Neutrophil (primary cell): ENCODE data around the gene TMIGD1.

ENCODE experiments used
- H3K27ac ChIP-seq: fragments of 200-600 bp; sonication (generic); 2 replicates; pipeline ENCODE4 v1.5.1; 2016; ENCODE audit warnings: mild to moderate bottlenecking, moderate library complexity
- H3K27me3 ChIP-seq: fragments of 200-600 bp; sonication (generic); 2 replicates; pipeline ENCODE4 v1.6.0; 2016; ENCODE audit warnings: mild to moderate bottlenecking
- H3K36me3 ChIP-seq: fragments of 200-600 bp; sonication (generic); 2 replicates; pipeline ENCODE4 v1.5.1; 2017
- H3K4me1 ChIP-seq, 2 experiments: fragments of 200-600 bp in 1 of 2; sonication (generic) in 1 of 2; 1 replicate in 1 of 2; 2 replicates in 1 of 2; pipeline versions ENCODE4 v1.5.1 to v1.6.1; 2013 to 2016; ENCODE audit warnings: low read depth in 1 of 2, low read length in 1 of 2, mild to moderate bottlenecking in 1 of 2, moderate library complexity in 1 of 2; ENCODE audit not compliant: control insufficient read depth in 1 of 2, insufficient read depth in 1 of 2
- H3K4me3 ChIP-seq, 2 experiments: fragments of 200-600 bp in 1 of 2; sonication (generic) in 1 of 2; 1 replicate in 1 of 2; 2 replicates in 1 of 2; pipeline ENCODE4 v1.5.1; 2013 to 2016; ENCODE audit warnings: low read depth in 1 of 2, low read length in 1 of 2, mild to moderate bottlenecking in 1 of 2, moderate library complexity in 1 of 2
- H3K9me3 ChIP-seq: fragments of 200-600 bp; sonication (generic); 2 replicates; pipeline ENCODE4 v1.5.1; 2016
- TF ChIP-seq, protein P1 (sequence below): fragments of 200-600 bp; sonication (generic); IDR thresholded peaks from 2 replicates; pipeline ENCODE4 v1.5.1; 2016; ENCODE audit warnings: antibody characterized with exemption

TMIGD1 gene

DNA sequence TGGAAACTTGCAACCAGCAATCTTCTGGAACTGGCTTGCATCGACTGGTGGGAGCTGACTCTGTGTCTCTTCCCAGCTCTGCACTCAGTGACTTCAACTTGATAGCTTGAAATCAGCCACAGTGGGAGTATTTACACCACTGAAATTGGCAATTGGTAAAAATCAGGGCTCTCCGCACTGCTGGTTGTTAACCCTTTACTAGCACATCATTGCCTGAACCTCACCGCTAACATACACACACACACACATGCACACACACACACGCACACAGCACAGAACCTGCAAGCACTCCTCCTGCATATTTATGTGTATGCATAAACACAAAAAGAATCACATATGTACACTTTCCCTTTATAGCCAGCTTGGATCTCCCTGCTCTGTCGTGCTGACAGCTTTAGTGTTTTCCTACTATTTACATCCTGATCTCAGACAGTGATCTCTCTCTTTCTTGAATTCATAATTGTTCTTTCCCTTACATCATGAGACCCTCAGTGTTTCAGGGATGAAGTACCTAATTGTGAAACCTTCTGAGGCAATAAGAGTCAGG lies 7.9 kb upstream of the TMIGD1 start:
- Histone ChIP-seq H3K4me1 (peaks cover 64 to 65% of the 10 kb centered on the region in 2 experiments), H3K4me3 (no peak overlapping the region), H3K27ac (peak overlapping the region; percentile 86), H3K27me3 (no peaks in the 10 kb centered on the region), H3K36me3 (no peaks in the 10 kb centered on the region), H3K9me3 (no peaks in the 10 kb centered on the region)
- TF ChIP-seq, protein P1, sequence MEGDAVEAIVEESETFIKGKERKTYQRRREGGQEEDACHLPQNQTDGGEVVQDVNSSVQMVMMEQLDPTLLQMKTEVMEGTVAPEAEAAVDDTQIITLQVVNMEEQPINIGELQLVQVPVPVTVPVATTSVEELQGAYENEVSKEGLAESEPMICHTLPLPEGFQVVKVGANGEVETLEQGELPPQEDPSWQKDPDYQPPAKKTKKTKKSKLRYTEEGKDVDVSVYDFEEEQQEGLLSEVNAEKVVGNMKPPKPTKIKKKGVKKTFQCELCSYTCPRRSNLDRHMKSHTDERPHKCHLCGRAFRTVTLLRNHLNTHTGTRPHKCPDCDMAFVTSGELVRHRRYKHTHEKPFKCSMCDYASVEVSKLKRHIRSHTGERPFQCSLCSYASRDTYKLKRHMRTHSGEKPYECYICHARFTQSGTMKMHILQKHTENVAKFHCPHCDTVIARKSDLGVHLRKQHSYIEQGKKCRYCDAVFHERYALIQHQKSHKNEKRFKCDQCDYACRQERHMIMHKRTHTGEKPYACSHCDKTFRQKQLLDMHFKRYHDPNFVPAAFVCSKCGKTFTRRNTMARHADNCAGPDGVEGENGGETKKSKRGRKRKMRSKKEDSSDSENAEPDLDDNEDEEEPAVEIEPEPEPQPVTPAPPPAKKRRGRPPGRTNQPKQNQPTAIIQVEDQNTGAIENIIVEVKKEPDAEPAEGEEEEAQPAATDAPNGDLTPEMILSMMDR: no peak

DNA sequence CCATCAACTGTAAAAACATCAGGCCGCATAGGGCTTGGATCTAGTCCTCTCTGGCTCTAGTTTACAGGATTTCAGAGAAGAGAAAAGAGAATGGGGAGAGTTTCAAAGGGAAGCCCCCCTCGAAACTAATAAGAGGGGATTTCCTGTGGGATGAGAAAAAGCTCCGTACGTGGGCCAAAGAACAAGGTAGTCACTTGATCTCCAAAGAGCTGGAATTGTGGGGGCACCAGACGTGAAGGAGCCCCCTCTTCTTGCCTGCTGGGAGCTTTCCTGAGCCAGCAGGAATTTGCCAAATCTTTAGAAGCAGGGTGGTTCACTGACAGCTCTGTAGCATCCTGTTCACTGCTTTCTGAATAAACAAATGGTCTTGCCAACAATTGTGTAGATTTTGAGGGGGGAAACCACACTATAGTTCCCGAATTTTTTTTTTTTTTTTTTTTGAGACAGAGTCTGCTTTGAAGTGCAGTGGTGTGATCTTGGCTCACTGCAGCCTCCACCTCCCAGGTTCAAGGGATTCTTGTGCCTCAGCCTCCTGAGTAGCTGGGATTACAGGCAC lies 7.0 kb upstream of the TMIGD1 start:
- no peaks in the 10 kb centered on the region for H3K27me3 ChIP-seq
- no peak overlapping the region for H3K4me3 ChIP-seq
- H3K27ac ChIP-seq: peak overlapping the region; percentile 86
- TF ChIP-seq, protein P1: no peak
- H3K4me1 ChIP-seq: peaks cover 55 to 56% of the 10 kb centered on the region in 2 experiments
- no peaks in the 10 kb centered on the region for H3K9me3 ChIP-seq
- no peaks in the 10 kb centered on the region for H3K36me3 ChIP-seq

DNA sequence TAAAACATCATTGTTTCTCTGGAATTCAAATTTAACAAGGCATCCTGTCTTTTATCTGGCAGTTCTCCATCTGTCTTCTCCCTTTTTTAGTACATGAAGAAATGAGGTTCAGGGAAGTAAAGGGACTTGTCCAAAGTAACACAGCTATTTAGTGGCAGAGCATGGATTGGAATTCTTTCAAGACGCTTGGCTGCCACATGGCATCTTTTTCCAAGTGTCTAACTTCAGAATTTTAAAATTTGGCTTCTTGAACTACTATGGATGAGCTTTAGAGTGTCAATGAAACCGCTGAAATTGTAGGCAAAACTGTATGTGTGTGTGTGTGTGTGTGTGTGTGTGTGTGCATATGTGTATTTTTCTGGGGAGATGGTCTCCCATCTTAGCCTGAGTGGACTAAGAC lies 5.2 kb upstream of the TMIGD1 start:
- Histone ChIP-seq H3K4me1 (peaks cover 37 to 38% of the 10 kb centered on the region in 2 experiments), H3K4me3 (no peak overlapping the region), H3K27me3 (no peaks in the 10 kb centered on the region), H3K36me3 (no peaks in the 10 kb centered on the region), H3K27ac (peak overlapping the region; percentile 86), H3K9me3 (no peaks in the 10 kb centered on the region)
- TF ChIP-seq, protein P1: no peak

DNA sequence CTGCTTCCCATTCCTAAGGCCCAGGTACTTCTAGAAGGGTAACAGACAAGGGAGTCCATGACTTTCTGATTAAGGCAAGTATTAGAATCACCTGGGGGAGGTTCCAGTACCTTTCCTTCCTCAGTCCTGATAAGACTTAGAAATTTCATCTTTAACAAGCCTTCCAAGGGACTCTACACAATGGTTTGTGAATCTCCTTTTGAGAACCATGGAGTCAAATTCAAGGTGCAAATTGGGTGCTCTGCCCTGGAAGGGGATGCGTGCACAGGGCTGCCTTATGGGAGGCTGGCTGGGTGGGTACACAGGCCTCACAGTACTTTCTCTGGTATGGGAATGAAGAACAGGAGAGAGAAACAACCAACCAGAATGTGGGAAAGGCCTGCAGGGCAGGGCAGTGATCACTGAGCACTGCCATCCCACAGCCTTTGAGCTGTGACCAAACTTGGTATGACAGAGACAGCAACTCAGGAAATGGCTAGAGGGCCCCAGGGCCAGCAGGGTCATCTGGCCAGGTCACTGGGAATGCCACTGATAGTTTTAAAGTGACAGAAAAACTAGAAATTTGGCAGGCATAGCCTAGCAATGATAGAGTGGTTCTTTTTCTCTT lies 3.6 kb upstream of the TMIGD1 start:
- no peaks in the 10 kb centered on the region for H3K9me3 ChIP-seq
- H3K27me3 ChIP-seq: no peaks in the 10 kb centered on the region
- peaks cover 24 to 30% of the 10 kb centered on the region in 2 experiments for H3K4me1 ChIP-seq
- H3K27ac ChIP-seq: peak overlapping the region; percentile 86
- TF ChIP-seq, protein P1: no peak
- no peaks in the 10 kb centered on the region for H3K36me3 ChIP-seq
- H3K4me3 ChIP-seq: no peak overlapping the region

DNA sequence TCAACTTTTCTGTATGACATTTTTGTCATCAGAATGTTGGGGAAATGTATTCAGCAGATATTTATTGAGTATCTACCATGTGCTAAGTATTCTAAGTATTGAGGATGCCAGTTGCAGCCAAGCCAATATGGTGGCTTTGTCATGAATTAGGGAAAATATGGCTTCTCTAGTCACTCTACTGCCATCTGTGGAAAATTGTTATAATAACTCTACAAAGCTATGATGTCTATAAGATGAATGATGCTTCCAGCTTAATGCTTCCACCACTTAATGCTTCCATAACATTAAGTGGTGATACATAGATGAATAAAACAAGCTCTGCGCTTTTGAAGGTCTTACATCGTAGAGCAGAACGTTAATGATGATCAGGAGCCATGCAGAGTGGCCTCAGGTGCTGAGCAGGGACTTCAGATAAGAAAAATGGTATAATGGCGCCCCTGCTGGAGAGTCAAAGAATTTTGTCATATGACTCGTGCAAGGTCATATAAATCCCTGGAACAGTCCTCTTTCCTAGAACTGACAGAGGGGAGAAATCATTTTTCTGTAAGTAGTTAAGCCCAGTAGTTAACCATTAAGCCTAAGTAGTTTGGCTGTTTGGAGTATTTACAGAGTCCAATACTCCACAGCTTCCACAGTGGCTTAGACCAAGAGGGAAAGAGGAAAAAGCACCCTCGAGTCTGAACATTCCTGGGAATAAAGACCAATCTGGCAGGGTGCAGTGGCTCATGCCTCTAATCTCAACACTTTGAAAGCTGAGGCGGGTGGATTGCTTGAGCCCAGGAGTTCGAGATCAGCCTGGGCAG lies 2.7 kb upstream of the TMIGD1 start:
- TF ChIP-seq, protein P1: peak; percentile 76

More for the DNA sequence above, 2.7 kb upstream of the TMIGD1 start:
- H3K4me1 ChIP-seq: peaks cover 24 to 30% of the 10 kb centered on the region in 2 experiments
- H3K36me3 ChIP-seq: no peaks in the 10 kb centered on the region
- peak overlapping the region; percentile 86 for H3K27ac ChIP-seq
- H3K27me3 ChIP-seq: no peaks in the 10 kb centered on the region
- H3K9me3 ChIP-seq: no peaks in the 10 kb centered on the region
- no peak overlapping the region for H3K4me3 ChIP-seq
